CD14-positive monocyte (primary cell): ENCODE results near the gene A2M. TPM values are rescaled to one million over a fixed set of nuclear protein-coding genes. Genes with fewer than 3 reads are reported as not detected.

Experiments used
- DNase-seq, 3 donors: peaks; one replicate each; pipeline ENCODE4 v3.0.0-alpha.2; 2011 to 2022
- H2AFZ ChIP-seq: 2 replicates; pipeline ENCODE4 v1.6.0; 2012; ENCODE audit warnings: mild to moderate bottlenecking, low read depth, low read length, inconsistent platforms; ENCODE audit not compliant: insufficient read depth, poor library complexity, severe bottlenecking
- H3K27ac ChIP-seq, 2 donors: 1 replicate in 1 of 2; 2 replicates in 1 of 2; pipeline ENCODE4 v1.5.1; 2012 to 2013; ENCODE audit warnings: low read length in 2 of 2, control low read depth in 1 of 2, inconsistent platforms in 1 of 2, low read depth in 1 of 2, mild to moderate bottlenecking in 1 of 2
- H3K27me3 ChIP-seq, 2 donors: one replicate each; pipeline versions ENCODE4 v1.6.0 to v1.6.1; 2011 to 2013; ENCODE audit warnings: low read length in 2 of 2; ENCODE audit not compliant: control insufficient read depth in 2 of 2, insufficient read depth in 2 of 2
- H3K36me3 ChIP-seq, 2 donors: replicated peaks in 1 of 2; 1 replicate in 1 of 2; 2 replicates in 1 of 2; pipeline versions ENCODE4 v1.5.1 to v1.6.1; 2012 to 2013; ENCODE audit warnings: low read length in 2 of 2, control low read depth in 1 of 2, inconsistent platforms in 1 of 2, mild to moderate bottlenecking in 1 of 2; ENCODE audit not compliant: insufficient read depth in 2 of 2, control insufficient read depth in 1 of 2
- H3K4me1 ChIP-seq, 2 donors: 1 replicate in 1 of 2; 2 replicates in 1 of 2; pipeline versions ENCODE4 v1.5.1 to v1.6.1; 2012 to 2013; ENCODE audit warnings: low read length in 2 of 2, control low read depth in 1 of 2, inconsistent platforms in 1 of 2, mild to moderate bottlenecking in 1 of 2, moderate library complexity in 1 of 2; ENCODE audit not compliant: insufficient read depth in 2 of 2, control insufficient read depth in 1 of 2
- H3K4me2 ChIP-seq: replicated peaks from 2 replicates; pipeline ENCODE3; 2012; ENCODE audit warnings: low read length, moderate library complexity, mild to moderate bottlenecking; ENCODE audit not compliant: poor library complexity, severe bottlenecking; ENCODE audit errors: extremely low read depth
- H3K4me3 ChIP-seq, 3 experiments: fragments of 200-600 bp in 1 of 3; sonication (generic) in 1 of 3; replicated peaks in 1 of 3; 1 replicate in 2 of 3; 2 replicates in 1 of 3; pipeline ENCODE4 v1.5.1; 2011 to 2013; ENCODE audit warnings: low read length in 3 of 3, mild to moderate bottlenecking in 3 of 3, control low read depth in 2 of 3, low read depth in 2 of 3, inconsistent platforms in 1 of 3, moderate library complexity in 1 of 3
- H3K79me2 ChIP-seq: 2 replicates; pipeline ENCODE4 v1.6.0; 2012; ENCODE audit warnings: mild to moderate bottlenecking, control low read depth, inconsistent platforms, low read length, moderate library complexity; ENCODE audit not compliant: insufficient read depth
- H3K9ac ChIP-seq: 2 replicates; pipeline ENCODE4 v1.6.0; 2017; ENCODE audit warnings: low read length, mild to moderate bottlenecking; ENCODE audit not compliant: insufficient read depth, poor library complexity, severe bottlenecking
- H3K9me3 ChIP-seq, 2 donors: replicated peaks in 1 of 2; 1 replicate in 1 of 2; 2 replicates in 1 of 2; pipeline versions ENCODE4 v1.5.1 to v1.6.1; 2012 to 2013; ENCODE audit warnings: low read length in 2 of 2, control low read depth in 1 of 2; ENCODE audit not compliant: control insufficient read depth in 1 of 2, insufficient read depth in 1 of 2
- H4K20me1 ChIP-seq: 2 replicates; pipeline ENCODE4 v1.6.0; 2012; ENCODE audit warnings: mild to moderate bottlenecking, low read length, control low read depth, moderate library complexity; ENCODE audit not compliant: insufficient read depth
- H3K27ac Mint-ChIP-seq, 7 donors: one replicate each; pipeline ENCODE4 v1.8.0; 2020; ENCODE audit warnings: mild to moderate bottlenecking in 7 of 7, mixed read lengths in 7 of 7, moderate library complexity in 6 of 7, inconsistent platforms in 2 of 7
- H3K27me3 Mint-ChIP-seq, 3 donors: one replicate each; pipeline ENCODE4 v1.8.0; 2021 to 2022; ENCODE audit warnings: low read depth in 3 of 3, mild to moderate bottlenecking in 3 of 3, mixed read lengths in 3 of 3, moderate library complexity in 3 of 3, inconsistent platforms in 1 of 3
- H3K36me3 Mint-ChIP-seq, 2 donors: one replicate each; pipeline ENCODE4 v1.8.0; 2020; ENCODE audit warnings: mixed read lengths in 2 of 2, inconsistent platforms in 1 of 2, mild to moderate bottlenecking in 1 of 2
- H3K4me1 Mint-ChIP-seq: one replicate; pipeline ENCODE4 v1.8.0; 2020; ENCODE audit warnings: mild to moderate bottlenecking, mixed read lengths
- H3K4me3 Mint-ChIP-seq, 2 donors: one replicate each; pipeline ENCODE4 v1.8.0; 2020; ENCODE audit warnings: mild to moderate bottlenecking in 2 of 2, mixed read lengths in 2 of 2, moderate library complexity in 1 of 2
- H3K9me3 Mint-ChIP-seq, 7 donors: one replicate each; pipeline ENCODE4 v1.8.0; 2020 to 2022; ENCODE audit warnings: mixed read lengths in 7 of 7, mild to moderate bottlenecking in 6 of 7, moderate library complexity in 6 of 7, inconsistent platforms in 2 of 7
- WGBS: methylation state at CpG from one replicate; pipeline ENCODE4 v1.1.5; 2013; ENCODE audit warnings: missing lambda C conversion rate; ENCODE audit not compliant: insufficient coverage; 5-methylcytosine and 5-hydroxymethylcytosine counted together
- intact Hi-C, 2 donors: fragments of 100-400 bp; cut with micrococcal nuclease; formaldehyde crosslinking; loops; one replicate each; pipeline versions ENCODE4 v1.15.0 to v1.15.1; 2023
- polyA plus RNA-seq, 3 donors: library from polyadenylated mRNA; depleted of rRNA in 1 of 3; unstranded in 2 of 3; stranded (reverse) in 1 of 3; fragments of 300-500 nt in 2 of 3; fragments of >200 nt in 1 of 3; fragmentation: Illumina TruSeq in 2 of 3; gene quantifications; 1 replicate in 2 of 3; 2 replicates in 1 of 3; pipeline ENCODE4 v1.2.3, GENCODE V29; 2012 to 2021
- TF ChIP-seq, protein P1 (sequence below): fragments of 200-600 bp; IDR thresholded peaks from one replicate; pipeline ENCODE4 v1.8.0; 2022; ENCODE audit warnings: antibody characterized with exemption, mild to moderate bottlenecking

Gene A2M
- polyA plus RNA-seq, 3 donors, result 0.12 to 1.2 TPM; not detected in 1

GRCh38 chr12:9022592-9022991 is 93.1 kb downstream of the A2M start:
- H3K27ac Mint-ChIP-seq, result no peak overlapping the region
- intact Hi-C loops, result no loop called here
- no peaks in the 10 kb centered on the region for H3K27me3 Mint-ChIP-seq
- H3K36me3 Mint-ChIP-seq, result no peaks in the 10 kb centered on the region
- Histone ChIP-seq H3K79me2 (no peaks in the 10 kb centered on the region), H3K27me3 (no peaks in the 10 kb centered on the region), H4K20me1 (no peaks in the 10 kb centered on the region), H3K9ac (no peak overlapping the region), H3K4me1 (peaks cover 14 to 15% of the 10 kb centered on the region in 2 donors), H3K36me3 (no peaks in the 10 kb centered on the region), H3K27ac (no peak overlapping the region), H3K4me3 (no peak overlapping the region), H2AFZ (no peak overlapping the region), H3K9me3 (no peaks in the 10 kb centered on the region), H3K4me2 (no peak overlapping the region)
- WGBS, result no CpG with 5 or more reads among the region's 2 CpGs
- H3K4me1 Mint-ChIP-seq, result no peaks in the 10 kb centered on the region
- peaks cover 0 to 8% (median 4%) of the 10 kb centered on the region in 7 donors for H3K9me3 Mint-ChIP-seq
- H3K4me3 Mint-ChIP-seq, result no peak overlapping the region
- TF ChIP-seq, protein P1, sequence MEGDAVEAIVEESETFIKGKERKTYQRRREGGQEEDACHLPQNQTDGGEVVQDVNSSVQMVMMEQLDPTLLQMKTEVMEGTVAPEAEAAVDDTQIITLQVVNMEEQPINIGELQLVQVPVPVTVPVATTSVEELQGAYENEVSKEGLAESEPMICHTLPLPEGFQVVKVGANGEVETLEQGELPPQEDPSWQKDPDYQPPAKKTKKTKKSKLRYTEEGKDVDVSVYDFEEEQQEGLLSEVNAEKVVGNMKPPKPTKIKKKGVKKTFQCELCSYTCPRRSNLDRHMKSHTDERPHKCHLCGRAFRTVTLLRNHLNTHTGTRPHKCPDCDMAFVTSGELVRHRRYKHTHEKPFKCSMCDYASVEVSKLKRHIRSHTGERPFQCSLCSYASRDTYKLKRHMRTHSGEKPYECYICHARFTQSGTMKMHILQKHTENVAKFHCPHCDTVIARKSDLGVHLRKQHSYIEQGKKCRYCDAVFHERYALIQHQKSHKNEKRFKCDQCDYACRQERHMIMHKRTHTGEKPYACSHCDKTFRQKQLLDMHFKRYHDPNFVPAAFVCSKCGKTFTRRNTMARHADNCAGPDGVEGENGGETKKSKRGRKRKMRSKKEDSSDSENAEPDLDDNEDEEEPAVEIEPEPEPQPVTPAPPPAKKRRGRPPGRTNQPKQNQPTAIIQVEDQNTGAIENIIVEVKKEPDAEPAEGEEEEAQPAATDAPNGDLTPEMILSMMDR, result no peak
- DNase-seq, result no peak

Other genes with a start within 250 kb of the A2M start
- gene PHC1, start 201.4 kb downstream of the A2M start, polyA plus RNA-seq, result 10 to 100 TPM in 1 of 3 donors, 1 to 10 TPM in 1, under 1 TPM in 1; 0.58 to 19.3 (median 1.4) TPM
- 100 to 1,000 TPM; 158 to 285 (median 268) TPM for gene M6PR, start 166.3 kb downstream of the A2M start, polyA plus RNA-seq
- gene KLRG1, start 126.4 kb downstream of the A2M start, polyA plus RNA-seq, result 1 to 10 TPM; 1.1 to 3.4 (median 2.3) TPM
- gene PZP, start 92.5 kb upstream of the A2M start, polyA plus RNA-seq, result not detected